ENCODE results near the gene FAAH.
A peak's percentile ranks its signal among the peaks of the same experiment; 100 is the strongest.

Gene FAAH

DNA sequence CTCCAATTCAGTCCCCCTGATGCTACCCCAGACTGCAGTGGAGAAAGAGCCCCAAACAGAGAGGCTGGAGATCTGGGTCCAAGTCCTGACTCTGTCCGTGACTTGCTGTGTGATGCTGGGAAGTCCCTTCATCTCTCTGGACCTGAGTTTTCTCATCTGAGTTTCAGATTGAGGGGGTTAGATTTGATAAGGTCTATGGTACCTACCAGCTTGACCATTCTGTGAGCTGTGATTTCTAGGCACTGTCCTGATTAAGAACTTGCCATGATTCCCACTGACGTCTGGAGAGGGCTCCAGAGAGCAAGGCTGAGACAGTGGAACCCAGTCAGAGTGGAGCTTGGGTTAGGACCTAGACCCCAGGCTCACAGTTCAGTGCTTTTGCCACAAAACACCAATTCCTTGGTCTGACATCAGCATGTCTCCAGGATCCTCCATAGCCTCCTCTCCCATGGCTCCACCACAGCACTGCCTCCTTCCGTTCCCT, 51.7 kb downstream of the FAAH start:
- H3K27ac ChIP-seq: no peak overlapping the region
- no peak for DNase-seq (ENCODE audit: low spot score)
- POLR2A ChIA-PET (ENCODE audit: low non-redundant PET): no interaction called here
- TF ChIP-seq, protein P1, sequence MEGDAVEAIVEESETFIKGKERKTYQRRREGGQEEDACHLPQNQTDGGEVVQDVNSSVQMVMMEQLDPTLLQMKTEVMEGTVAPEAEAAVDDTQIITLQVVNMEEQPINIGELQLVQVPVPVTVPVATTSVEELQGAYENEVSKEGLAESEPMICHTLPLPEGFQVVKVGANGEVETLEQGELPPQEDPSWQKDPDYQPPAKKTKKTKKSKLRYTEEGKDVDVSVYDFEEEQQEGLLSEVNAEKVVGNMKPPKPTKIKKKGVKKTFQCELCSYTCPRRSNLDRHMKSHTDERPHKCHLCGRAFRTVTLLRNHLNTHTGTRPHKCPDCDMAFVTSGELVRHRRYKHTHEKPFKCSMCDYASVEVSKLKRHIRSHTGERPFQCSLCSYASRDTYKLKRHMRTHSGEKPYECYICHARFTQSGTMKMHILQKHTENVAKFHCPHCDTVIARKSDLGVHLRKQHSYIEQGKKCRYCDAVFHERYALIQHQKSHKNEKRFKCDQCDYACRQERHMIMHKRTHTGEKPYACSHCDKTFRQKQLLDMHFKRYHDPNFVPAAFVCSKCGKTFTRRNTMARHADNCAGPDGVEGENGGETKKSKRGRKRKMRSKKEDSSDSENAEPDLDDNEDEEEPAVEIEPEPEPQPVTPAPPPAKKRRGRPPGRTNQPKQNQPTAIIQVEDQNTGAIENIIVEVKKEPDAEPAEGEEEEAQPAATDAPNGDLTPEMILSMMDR (conservative IDR thresholded peaks at IDR 0.05; ENCODE audit: low read depth): no peak
- CTCF ChIA-PET: interaction anchor here (0.8 to 3.7 kb wide), 4 partner anchors 13 to 81 kb away, joined by 3 to 23 read pairs (median 4); no protein-coding TSS in a partner anchor

DNA sequence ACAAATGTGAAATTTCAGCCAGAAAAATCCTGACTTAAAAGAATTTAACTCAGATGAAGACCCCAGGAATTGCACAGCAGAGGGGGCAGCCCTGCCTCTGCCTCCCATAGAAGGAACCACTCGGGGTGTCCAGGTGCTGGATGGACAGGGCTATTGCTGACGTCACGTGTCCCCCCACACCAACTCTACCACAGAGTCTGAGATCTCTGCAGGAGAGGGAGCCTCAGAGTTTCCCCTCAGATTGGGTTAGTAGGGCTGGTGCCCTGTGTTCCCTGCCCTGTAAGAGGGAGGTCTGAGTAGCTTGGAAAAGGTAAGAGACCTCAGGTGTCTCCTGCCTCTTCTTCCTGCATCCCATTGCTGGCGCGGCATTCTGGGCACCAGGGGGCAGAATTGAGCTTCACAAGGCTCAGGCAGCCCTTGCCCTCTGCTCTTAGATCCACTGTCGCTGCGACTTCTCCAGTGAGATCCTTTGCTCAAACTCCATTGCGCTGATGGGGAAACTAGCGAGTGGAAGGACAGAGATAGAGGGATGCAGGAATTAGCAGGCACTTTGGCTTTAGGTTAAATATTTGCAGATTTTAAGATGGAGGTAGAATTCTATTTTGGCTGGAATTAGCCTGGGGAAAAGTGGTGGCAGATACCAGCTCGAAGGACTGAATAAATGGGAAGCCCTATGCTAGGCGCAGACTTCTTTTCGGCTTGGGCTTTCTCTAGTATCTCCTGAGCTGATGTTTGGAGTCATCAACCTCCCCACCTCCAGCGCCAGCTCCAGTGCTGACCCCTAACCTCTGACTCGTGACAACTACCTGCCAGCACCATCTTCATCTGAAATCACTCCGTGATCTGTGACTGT, 52.8 kb downstream of the FAAH start:
- peak; percentile 57 for DNase-seq (ENCODE audit: low spot score)
- POLR2A ChIA-PET (ENCODE audit: low non-redundant PET): no interaction called here
- H3K27ac ChIP-seq: no peak overlapping the region
- CTCF ChIA-PET: interaction anchor here (0.5 to 3.7 kb wide), 30 partner anchors 11 to 497 kb away, joined by 3 to 23 read pairs (median 4); a partner anchor contains a TSS
- TF ChIP-seq, protein P1 (conservative IDR thresholded peaks at IDR 0.05; ENCODE audit: low read depth): peak; percentile 77

DNA sequence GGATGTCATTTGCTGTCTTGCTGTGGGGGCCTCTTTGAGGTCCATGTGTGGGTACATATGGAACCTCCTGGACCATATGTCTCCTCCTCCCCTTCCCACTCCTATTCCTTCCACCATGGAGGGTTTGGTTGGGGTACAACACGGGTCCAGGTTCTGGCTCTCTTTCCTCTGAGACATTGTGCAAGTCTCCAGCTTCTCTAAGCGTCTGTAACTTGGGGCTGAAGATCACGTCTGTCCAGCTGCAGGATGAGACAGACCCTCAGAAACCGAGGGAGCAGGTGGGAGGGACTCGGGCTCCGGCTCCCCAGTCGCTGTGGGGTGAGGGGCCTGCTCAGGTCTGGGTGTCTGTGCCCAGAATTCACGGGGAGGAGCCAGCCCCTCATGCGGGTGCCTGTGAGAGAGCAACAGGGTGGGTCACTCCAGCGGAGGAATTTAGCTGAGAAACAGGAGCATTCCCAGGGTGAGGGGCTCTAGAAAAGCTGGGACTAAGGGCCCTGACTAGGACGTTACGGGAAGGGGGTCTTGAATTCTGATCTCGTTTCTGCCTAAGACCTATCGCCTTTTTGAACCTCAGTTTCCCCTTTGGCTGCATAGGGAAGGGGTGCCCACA, 53.5 kb downstream of the FAAH start:
- CTCF ChIA-PET: interaction anchor here (0.5 to 3.7 kb wide), 26 partner anchors 11 to 253 kb away, joined by 3 to 23 read pairs (median 4); a partner anchor contains a TSS
- no peak for DNase-seq (ENCODE audit: low spot score)
- TF ChIP-seq, protein P1 (conservative IDR thresholded peaks at IDR 0.05; ENCODE audit: low read depth): no peak
- POLR2A ChIA-PET (ENCODE audit: low non-redundant PET): no interaction called here
- no peak overlapping the region for H3K27ac ChIP-seq

DNA sequence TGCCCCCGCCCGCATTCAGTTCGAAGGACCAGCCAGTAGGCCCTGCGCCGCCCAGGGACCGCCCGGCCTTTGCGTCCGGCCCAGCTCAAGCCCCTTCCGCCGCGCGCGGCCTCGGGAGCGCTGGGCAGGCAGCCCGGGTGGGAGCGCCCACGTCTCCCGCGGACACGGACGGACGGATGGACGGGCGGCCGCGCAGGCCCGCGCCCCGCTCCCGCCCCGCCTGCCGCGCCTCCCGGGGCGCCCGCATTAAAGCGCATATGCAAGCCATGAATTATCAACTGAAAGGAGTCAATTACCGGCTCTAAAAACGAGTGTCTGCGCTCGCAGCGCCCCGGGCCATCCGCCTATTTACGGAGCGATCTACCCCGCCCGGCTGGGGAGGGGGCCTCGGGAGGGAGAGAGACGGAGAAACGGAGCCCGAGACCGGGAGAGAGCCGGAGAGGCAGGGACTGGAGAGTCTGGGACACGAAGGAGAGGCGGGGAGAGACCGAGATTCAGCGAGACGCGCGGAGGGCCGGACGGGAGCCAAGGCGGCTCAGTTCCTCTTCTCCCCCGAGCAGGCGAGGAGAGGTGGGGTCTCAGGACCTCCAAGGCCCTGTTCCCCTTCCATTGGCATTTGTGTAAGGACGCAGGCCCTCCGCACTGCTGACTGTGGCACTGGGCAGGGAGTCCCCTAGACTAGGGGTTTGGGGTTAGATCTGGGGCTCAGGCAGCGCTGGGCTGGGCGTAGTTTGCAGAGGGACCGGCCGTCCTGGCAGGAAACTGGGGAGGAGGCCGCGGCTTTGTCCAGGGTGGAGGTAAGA, 54.2 kb downstream of the FAAH start:
- CTCF ChIA-PET: interaction anchor here (1.8 to 3.7 kb wide), 3 partner anchors 16 to 78 kb away, joined by 7 to 23 read pairs (median 8); no protein-coding TSS in a partner anchor
- no peak overlapping the region for H3K27ac ChIP-seq
- POLR2A ChIA-PET (ENCODE audit: low non-redundant PET): no interaction called here
- TF ChIP-seq, protein P1 (conservative IDR thresholded peaks at IDR 0.05; ENCODE audit: low read depth): no peak
- DNase-seq (ENCODE audit: low spot score): no peak

DNA sequence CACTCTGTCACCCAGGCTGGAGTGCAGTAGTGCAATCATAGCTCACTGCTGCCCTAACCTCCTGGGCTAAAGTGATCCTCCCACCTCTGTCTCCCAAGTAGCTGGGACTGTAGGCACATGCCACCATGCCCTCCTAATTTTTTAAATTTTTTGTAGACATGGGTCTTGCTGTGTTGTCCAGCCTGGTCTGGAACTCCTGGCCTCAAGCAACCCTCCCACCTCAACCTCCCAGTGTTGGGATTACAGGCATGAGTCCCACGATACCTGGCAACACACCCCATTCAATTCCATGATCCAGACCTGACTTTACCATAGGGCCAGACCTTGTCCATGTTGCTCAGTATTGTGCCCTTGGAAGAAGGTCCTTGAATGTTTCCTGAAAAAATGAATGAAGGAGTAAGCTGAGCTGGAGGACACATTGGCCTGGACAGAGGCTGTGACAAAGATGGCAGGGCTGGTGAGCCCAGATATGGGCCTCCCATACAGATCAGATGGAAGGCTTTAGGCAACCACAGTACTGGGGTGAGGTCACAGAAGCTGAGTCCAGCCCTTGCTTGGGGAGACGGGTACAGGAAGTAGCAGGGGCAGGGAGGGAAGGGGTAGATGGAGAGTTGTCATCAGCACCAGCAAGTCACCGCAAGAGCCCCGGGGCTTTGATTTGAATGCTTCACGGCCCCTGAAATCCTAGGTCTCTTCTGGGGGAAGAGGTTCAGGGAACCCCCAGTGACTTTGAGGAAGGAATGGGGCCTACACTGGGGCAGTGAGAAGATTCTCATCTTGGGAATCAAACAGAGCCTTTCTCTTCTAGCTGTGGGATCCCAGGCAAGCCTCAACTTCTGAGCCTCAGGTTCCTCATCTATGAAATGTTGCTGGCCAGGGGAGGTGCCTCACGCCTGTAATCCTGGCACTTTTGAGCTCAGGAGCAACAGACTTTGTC, 55.4 kb downstream of the FAAH start:
- ChIA-PET POLR2A (ENCODE audit: low non-redundant PET) (no interaction called here), CTCF (no interaction called here)
- no peak overlapping the region for H3K27ac ChIP-seq
- DNase-seq (ENCODE audit: low spot score): no peak
- TF ChIP-seq, protein P1 (conservative IDR thresholded peaks at IDR 0.05; ENCODE audit: low read depth): no peak

Measured in RWPE1 (cell line).